Endodermal cell (in vitro differentiated cells): ENCODE data around the gene APIP. TPM values are rescaled to one million over a fixed set of nuclear protein-coding genes. Genes with fewer than 3 reads are reported as not detected.

Experiments
- DNase-seq: peaks from one replicate; pipeline ENCODE4 v3.0.0-alpha.2; 2017
- H3K27ac ChIP-seq: 2 replicates; pipeline ENCODE4 v1.5.1; 2013; ENCODE audit warnings: mild to moderate bottlenecking, low read depth, low read length, moderate library complexity
- H3K27me3 ChIP-seq: 2 replicates; pipeline ENCODE4 v1.6.1; 2013; ENCODE audit warnings: mild to moderate bottlenecking, low read length, moderate library complexity; ENCODE audit not compliant: insufficient read depth, control insufficient read depth, poor library complexity, severe bottlenecking
- H3K36me3 ChIP-seq: 2 replicates; pipeline ENCODE4 v1.7.0; 2013; ENCODE audit warnings: mild to moderate bottlenecking, low read length, moderate library complexity; ENCODE audit not compliant: control insufficient read depth, insufficient read depth
- H3K4me1 ChIP-seq: one replicate; pipeline ENCODE4 v1.7.0; 2013; ENCODE audit warnings: low read length; ENCODE audit not compliant: control insufficient read depth, insufficient read depth
- H3K4me3 ChIP-seq: 2 replicates; pipeline ENCODE4 v1.5.1; 2013; ENCODE audit warnings: mild to moderate bottlenecking, low read length, moderate library complexity
- H3K9ac ChIP-seq: 2 replicates; pipeline ENCODE4 v1.6.1; 2013; ENCODE audit warnings: mild to moderate bottlenecking, low read length, moderate library complexity; ENCODE audit not compliant: poor library complexity, severe bottlenecking; ENCODE audit errors: extremely low read depth
- H3K9me3 ChIP-seq: 2 replicates; pipeline ENCODE4 v1.6.1; 2013; ENCODE audit warnings: mild to moderate bottlenecking, low read length, moderate library complexity; ENCODE audit not compliant: control insufficient read depth
- H3K27ac Mint-ChIP-seq: 2 replicates; pipeline ENCODE4 v1.8.0; 2020; ENCODE audit warnings: mixed read lengths
- H3K27me3 Mint-ChIP-seq: 2 replicates; pipeline ENCODE4 v1.8.0; 2021; ENCODE audit warnings: mild to moderate bottlenecking, mixed read lengths; ENCODE audit not compliant: insufficient read depth
- H3K36me3 Mint-ChIP-seq: 2 replicates; pipeline ENCODE4 v1.8.0; 2020; ENCODE audit warnings: low read depth, mixed read lengths
- H3K4me1 Mint-ChIP-seq: 2 replicates; pipeline ENCODE4 v1.8.0; 2020; ENCODE audit warnings: mixed read lengths
- H3K4me3 Mint-ChIP-seq: 2 replicates; pipeline ENCODE4 v1.8.0; 2020; ENCODE audit warnings: mild to moderate bottlenecking, moderate library complexity, mixed read lengths
- H3K9me3 Mint-ChIP-seq: 2 replicates; pipeline ENCODE4 v1.8.0; 2020; ENCODE audit warnings: mild to moderate bottlenecking, mixed read lengths
- CTCF ChIP-seq: fragments of 200-600 bp; sonication (generic); conservative IDR thresholded peaks from 2 replicates; pipeline ENCODE4 v1.5.0; 2021; ENCODE audit warnings: antibody characterized with exemption, mild to moderate bottlenecking
- WGBS, 2 experiments: methylation state at CpG; one replicate each; pipeline versions ENCODE4 v1.1.5 to v1.1.7; 2013; ENCODE audit warnings: missing lambda C conversion rate in 2 of 2, mixed read lengths in 1 of 2; ENCODE audit not compliant: insufficient coverage in 1 of 2, insufficient read length in 1 of 2; 5-methylcytosine and 5-hydroxymethylcytosine counted together
- total RNA-seq, 2 donors: library from RNA; stranded (reverse); fragmentation: NEBNext Ultra II Directional in 1 of 2; extraction: Animal tissue kit (Norgen Biotek cat#: 25700) in 1 of 2; gene quantifications; 2 replicates in 1 of 2; 3 replicates in 1 of 2; pipeline ENCODE4 v1.2.1, GENCODE V29; 2021

APIP gene
- total RNA-seq, 2 donors from 2014 or later: 31.8 to 46.2 TPM

- no peak overlapping the region for H3K27ac Mint-ChIP-seq
- 60 to 91% methylated on average over 1 to 3 of the region's 3 CpGs for WGBS, 2 experiments
- Histone ChIP-seq H3K9me3 (peaks cover 10% of the 10 kb centered on the region), H3K27me3 (no peaks in the 10 kb centered on the region), H3K36me3 (peaks cover 31% of the 10 kb centered on the region), H3K4me1 (no peaks in the 10 kb centered on the region), H3K4me3 (no peak overlapping the region), H3K9ac (no peak overlapping the region), H3K27ac (no peak overlapping the region)
- H3K9me3 Mint-ChIP-seq: peaks cover 2% of the 10 kb centered on the region
- H3K4me1 Mint-ChIP-seq: no peaks in the 10 kb centered on the region
- H3K36me3 Mint-ChIP-seq: peaks cover 19% of the 10 kb centered on the region
- DNase-seq: no peak
- no peaks in the 10 kb centered on the region for H3K27me3 Mint-ChIP-seq
- H3K4me3 Mint-ChIP-seq: no peak overlapping the region
- no peak for TF ChIP-seq CTCF
Observed at GRCh38 chr11:34907934-34908593, 8.1 kb downstream of the APIP start.

DNA sequence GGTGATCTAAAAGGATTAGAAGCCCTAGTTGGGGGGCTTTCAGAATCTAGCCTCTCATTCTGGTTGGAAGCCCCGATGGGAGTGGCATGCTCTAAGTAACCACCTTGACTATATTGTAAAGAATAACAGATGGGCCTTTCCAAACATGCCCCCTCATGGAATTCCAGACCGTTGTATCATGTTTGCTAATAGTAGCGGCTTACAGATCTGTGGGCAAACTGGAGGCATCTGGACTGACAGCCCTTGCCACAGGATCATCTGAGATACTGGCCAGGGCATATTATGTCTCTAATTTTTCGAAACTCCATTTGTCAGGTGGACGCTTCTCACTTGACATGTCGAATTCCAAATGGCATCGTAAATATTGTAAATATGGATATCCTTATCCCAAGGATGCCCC lies 10.5 kb downstream of the APIP start:
- peaks cover 33% of the 10 kb centered on the region for H3K9me3 ChIP-seq
- Mint-ChIP-seq H3K36me3 (peaks cover 34% of the 10 kb centered on the region), H3K4me1 (no peaks in the 10 kb centered on the region), H3K9me3 (peaks cover 24% of the 10 kb centered on the region), H3K27ac (no peak overlapping the region), H3K4me3 (no peak overlapping the region), H3K27me3 (no peaks in the 10 kb centered on the region)
- no peak overlapping the region for H3K27ac ChIP-seq
- H3K9ac ChIP-seq: no peak overlapping the region
- TF ChIP-seq CTCF: no peak
- H3K4me3 ChIP-seq: no peak overlapping the region
- 92 to 95% methylated on average over 5 to 7 of the region's 7 CpGs for WGBS, 2 experiments
- H3K27me3 ChIP-seq: no peaks in the 10 kb centered on the region
- H3K36me3 ChIP-seq: peaks cover 40% of the 10 kb centered on the region
- DNase-seq: no peak
- no peaks in the 10 kb centered on the region for H3K4me1 ChIP-seq

DNA sequence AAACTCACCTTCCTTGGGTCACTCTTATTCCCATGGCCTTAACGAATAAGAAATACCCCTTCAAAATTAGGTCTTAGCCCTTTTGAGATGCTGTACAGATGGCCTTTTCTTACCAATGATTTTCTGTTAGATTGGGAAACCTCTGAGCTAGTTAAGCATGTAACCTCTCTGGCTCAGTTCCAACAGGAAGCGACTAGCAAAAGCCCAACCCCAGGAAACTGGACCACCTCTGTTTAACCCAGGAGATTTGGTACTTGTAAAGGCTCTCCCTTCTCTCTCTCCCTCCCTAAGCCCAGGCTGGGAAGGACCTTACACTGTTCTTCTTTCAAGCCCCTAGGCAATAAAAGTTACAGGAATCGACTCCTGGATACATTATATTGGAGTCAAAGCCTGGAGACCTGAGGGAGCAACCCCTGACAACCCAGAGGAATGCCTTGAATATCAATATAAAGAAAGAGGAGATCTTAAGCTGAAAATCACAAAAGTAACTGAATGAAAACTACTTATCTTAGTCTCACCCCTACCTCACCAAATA lies 11.7 kb downstream of the APIP start:
- Mint-ChIP-seq H3K9me3 (peaks cover 36% of the 10 kb centered on the region), H3K27ac (no peak overlapping the region)

More for the DNA sequence above, 11.7 kb downstream of the APIP start:
- DNase-seq: no peak
- Histone ChIP-seq H3K4me3 (no peak overlapping the region), H3K9me3 (peaks cover 45% of the 10 kb centered on the region), H3K36me3 (peaks cover 48% of the 10 kb centered on the region), H3K27me3 (no peaks in the 10 kb centered on the region), H3K9ac (no peak overlapping the region), H3K4me1 (no peaks in the 10 kb centered on the region), H3K27ac (no peak overlapping the region)
- H3K4me3 Mint-ChIP-seq: no peak overlapping the region
- no peaks in the 10 kb centered on the region for H3K4me1 Mint-ChIP-seq
- peaks cover 46% of the 10 kb centered on the region for H3K36me3 Mint-ChIP-seq
- no peak for TF ChIP-seq CTCF
- 80 to 96% methylated on average over 1 to 3 of the region's 3 CpGs for WGBS, 2 experiments
- no peaks in the 10 kb centered on the region for H3K27me3 Mint-ChIP-seq
